C4-2B (cell line): ENCODE measurements around the gene ATPAF2.

ENCODE experiments used
- ZFX ChIP-seq: fragments of 450-650 bp; IDR thresholded peaks from 2 replicates; pipeline ENCODE4 v1.6.1; 2017
- TF ChIP-seq, protein P1 (sequence below): fragments of 450-650 bp; conservative IDR thresholded peaks from 2 replicates; pipeline ENCODE4 v1.5.1; 2017; ENCODE audit warnings: mild to moderate bottlenecking

DNA sequence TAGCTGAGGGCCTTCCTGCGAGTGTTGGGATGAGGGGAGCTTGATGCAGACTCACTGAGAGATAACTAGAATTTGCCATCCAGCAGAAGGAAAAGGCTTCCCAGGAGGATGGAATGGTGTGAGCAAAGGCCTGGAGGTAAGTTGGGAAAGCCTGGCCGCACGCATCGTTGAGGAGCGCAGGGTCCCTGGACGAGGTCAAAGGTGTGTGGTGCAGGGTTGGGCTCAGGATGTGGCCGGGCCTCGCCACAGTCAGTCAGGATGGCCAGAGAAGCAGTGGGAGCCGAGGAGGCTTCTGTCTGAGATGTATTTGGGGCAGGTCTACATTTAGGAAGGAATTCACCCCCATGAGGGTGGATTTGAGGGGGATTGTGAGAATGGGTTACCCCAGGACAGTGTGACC, 49.9 kb downstream of the ATPAF2 start:
- TF ChIP-seq ZFX = no peak
- TF ChIP-seq, protein P1, sequence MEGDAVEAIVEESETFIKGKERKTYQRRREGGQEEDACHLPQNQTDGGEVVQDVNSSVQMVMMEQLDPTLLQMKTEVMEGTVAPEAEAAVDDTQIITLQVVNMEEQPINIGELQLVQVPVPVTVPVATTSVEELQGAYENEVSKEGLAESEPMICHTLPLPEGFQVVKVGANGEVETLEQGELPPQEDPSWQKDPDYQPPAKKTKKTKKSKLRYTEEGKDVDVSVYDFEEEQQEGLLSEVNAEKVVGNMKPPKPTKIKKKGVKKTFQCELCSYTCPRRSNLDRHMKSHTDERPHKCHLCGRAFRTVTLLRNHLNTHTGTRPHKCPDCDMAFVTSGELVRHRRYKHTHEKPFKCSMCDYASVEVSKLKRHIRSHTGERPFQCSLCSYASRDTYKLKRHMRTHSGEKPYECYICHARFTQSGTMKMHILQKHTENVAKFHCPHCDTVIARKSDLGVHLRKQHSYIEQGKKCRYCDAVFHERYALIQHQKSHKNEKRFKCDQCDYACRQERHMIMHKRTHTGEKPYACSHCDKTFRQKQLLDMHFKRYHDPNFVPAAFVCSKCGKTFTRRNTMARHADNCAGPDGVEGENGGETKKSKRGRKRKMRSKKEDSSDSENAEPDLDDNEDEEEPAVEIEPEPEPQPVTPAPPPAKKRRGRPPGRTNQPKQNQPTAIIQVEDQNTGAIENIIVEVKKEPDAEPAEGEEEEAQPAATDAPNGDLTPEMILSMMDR = no peak
